DOHH2 (cell line): ENCODE results near the gene HK1.

Experiments
- EZH2phosphoT487 ChIP-seq: fragments of 200-600 bp; sonication (generic); IDR thresholded peaks from 2 replicates; pipeline ENCODE4 v1.6.1; 2017; ENCODE audit warnings: borderline replicate concordance, mild to moderate bottlenecking, antibody characterized with exemption, low read length, moderate library complexity, mixed read lengths
- TF ChIP-seq, protein P1 (sequence below): fragments of 200-600 bp; sonication (generic); IDR thresholded peaks from one replicate; pipeline ENCODE4 v1.5.1; 2014; ENCODE audit warnings: antibody characterized with exemption, mild to moderate bottlenecking, low read depth, low read length; ENCODE audit not compliant: poor library complexity, severe bottlenecking

DNA sequence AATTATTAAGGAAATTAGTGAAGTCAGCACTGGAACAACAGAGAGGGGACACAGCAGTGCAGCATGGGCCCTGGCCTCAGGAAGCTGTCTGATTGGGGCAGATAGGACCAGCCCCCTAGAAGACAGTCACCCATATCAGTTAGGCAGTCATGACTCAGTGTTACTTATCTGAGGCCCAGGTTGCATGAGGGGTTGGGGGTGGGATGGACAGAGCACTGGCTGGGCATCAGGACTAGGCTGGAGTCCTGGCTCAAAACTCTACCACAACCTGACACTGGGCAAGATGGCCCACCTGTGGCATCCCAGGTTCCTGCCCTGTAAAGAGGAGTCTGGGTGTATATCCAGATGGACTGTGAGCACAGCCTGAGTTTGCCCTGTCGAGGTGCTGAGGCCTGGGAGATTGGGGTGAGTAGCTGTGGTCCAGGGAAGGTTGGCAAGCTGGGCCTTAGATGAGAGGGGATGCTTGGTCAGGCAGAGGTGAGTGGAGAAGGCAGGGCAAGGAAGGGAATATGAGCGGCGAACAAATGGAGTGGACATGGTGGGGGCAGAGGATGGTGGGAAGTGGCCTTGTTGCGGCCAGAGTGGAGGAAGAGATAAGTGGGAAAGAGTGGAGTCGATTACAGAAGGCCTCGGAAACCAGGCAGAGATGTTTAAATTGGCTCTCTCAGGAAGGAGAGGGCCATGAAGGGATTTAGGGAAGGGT, 37.5 kb downstream of the HK1 start:
- TF ChIP-seq, protein P1, sequence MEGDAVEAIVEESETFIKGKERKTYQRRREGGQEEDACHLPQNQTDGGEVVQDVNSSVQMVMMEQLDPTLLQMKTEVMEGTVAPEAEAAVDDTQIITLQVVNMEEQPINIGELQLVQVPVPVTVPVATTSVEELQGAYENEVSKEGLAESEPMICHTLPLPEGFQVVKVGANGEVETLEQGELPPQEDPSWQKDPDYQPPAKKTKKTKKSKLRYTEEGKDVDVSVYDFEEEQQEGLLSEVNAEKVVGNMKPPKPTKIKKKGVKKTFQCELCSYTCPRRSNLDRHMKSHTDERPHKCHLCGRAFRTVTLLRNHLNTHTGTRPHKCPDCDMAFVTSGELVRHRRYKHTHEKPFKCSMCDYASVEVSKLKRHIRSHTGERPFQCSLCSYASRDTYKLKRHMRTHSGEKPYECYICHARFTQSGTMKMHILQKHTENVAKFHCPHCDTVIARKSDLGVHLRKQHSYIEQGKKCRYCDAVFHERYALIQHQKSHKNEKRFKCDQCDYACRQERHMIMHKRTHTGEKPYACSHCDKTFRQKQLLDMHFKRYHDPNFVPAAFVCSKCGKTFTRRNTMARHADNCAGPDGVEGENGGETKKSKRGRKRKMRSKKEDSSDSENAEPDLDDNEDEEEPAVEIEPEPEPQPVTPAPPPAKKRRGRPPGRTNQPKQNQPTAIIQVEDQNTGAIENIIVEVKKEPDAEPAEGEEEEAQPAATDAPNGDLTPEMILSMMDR: no peak
- no peak for TF ChIP-seq EZH2phosphoT487
